Endothelial cell of umbilical vein (primary cell): ENCODE data around the gene CPNE2. TPM values are rescaled to one million over a fixed set of nuclear protein-coding genes. Genes with fewer than 3 reads are reported as not detected.

Source experiments
- BruUV-seq: library from RNA; stranded (reverse); fragments of 400-500 nt; replicated peaks from 2 replicates; lab custom pipeline; 2021; lab: Mats Ljungman, UMichigan
- CTCF ChIA-PET: fragments of 300-600, 350-600 bp; sonication (Branson Sonifier 250); formaldehyde crosslinking; loops from one replicate; lab custom pipeline; 2021; ENCODE audit warnings: antibody characterized with exemption, inconsistent platforms; lab: Charles Lee
- POLR2A ChIA-PET: fragments of 300-600, 350-600 bp; sonication (Branson Sonifier 250); formaldehyde crosslinking; loops from one replicate; lab custom pipeline; 2021; ENCODE audit warnings: antibody characterized with exemption, inconsistent platforms; lab: Charles Lee
- DNase-seq: peaks from one replicate; pipeline ENCODE4 v3.0.0-alpha.2; 2011; ENCODE audit warnings: low read depth, low spot score
- FAIRE-seq: peaks from 2 replicates; lab custom pipeline; 2011; peaks lifted over from hg19 to GRCh38; lab: Jason Lieb, UNC
- H2AFZ ChIP-seq: 2 replicates; pipeline ENCODE4 v1.6.0; 2012; ENCODE audit warnings: low read depth, low read length, control low read depth, inconsistent platforms
- H3K27ac ChIP-seq: 2 replicates; pipeline ENCODE4 v1.5.1; 2011; ENCODE audit warnings: low read depth, mild to moderate bottlenecking, control low read depth, low read length, moderate library complexity; ENCODE audit not compliant: insufficient read depth
- H3K27me3 ChIP-seq, 2 experiments: 2 replicates each; pipeline versions ENCODE4 v1.6.0 to v1.6.1; 2011; ENCODE audit warnings: low read length in 2 of 2, mixed read lengths in 1 of 2; ENCODE audit not compliant: control insufficient read depth in 2 of 2, insufficient read depth in 2 of 2
- H3K36me3 ChIP-seq, 2 experiments: 2 replicates in 1 of 2; 3 replicates in 1 of 2; pipeline ENCODE4 v1.5.1; 2011; ENCODE audit warnings: low read length in 2 of 2, mild to moderate bottlenecking in 1 of 2, moderate library complexity in 1 of 2; ENCODE audit not compliant: control insufficient read depth in 2 of 2, insufficient read depth in 2 of 2; ENCODE audit errors: extremely low read depth in 1 of 2
- H3K4me1 ChIP-seq: 3 replicates; pipeline ENCODE4 v1.5.1; 2011; ENCODE audit warnings: mild to moderate bottlenecking, low read length; ENCODE audit not compliant: control insufficient read depth, insufficient read depth; ENCODE audit errors: extremely low read depth
- H3K4me2 ChIP-seq: 2 replicates; pipeline ENCODE4 v1.6.1; 2011; ENCODE audit warnings: low read length, control low read depth, mixed read lengths; ENCODE audit not compliant: insufficient read depth
- H3K4me3 ChIP-seq, 3 experiments: fragments of 200-600 bp in 1 of 3; sonication (generic), shearing (Covaris generic) in 1 of 3; replicated peaks in 1 of 3; 2 replicates each; pipeline ENCODE4 v1.5.1; 2011 to 2016; ENCODE audit warnings: control low read depth in 3 of 3, low read length in 3 of 3, mild to moderate bottlenecking in 2 of 3, inconsistent platforms in 1 of 3, low read depth in 1 of 3, moderate library complexity in 1 of 3; ENCODE audit not compliant: insufficient read depth in 1 of 3
- H3K79me2 ChIP-seq: 2 replicates; pipeline ENCODE4 v1.6.0; 2012; ENCODE audit warnings: low read length, inconsistent platforms; ENCODE audit not compliant: control insufficient read depth, insufficient read depth
- H3K9ac ChIP-seq: replicated peaks from 2 replicates; pipeline ENCODE3; 2011; ENCODE audit warnings: low read length, control low read depth; ENCODE audit not compliant: insufficient read depth; ENCODE audit errors: extremely low read depth
- H3K9me1 ChIP-seq: replicated peaks from 3 replicates; pipeline ENCODE4 v1.6.0; 2011; ENCODE audit warnings: mild to moderate bottlenecking, low read length; ENCODE audit not compliant: control insufficient read depth, insufficient read depth; ENCODE audit errors: extremely low read depth
- H3K9me3 ChIP-seq: replicated peaks from 2 replicates; pipeline ENCODE4 v1.5.1; 2012; ENCODE audit warnings: low read length, inconsistent platforms; ENCODE audit not compliant: control insufficient read depth, insufficient read depth
- H4K20me1 ChIP-seq: replicated peaks from 2 replicates; pipeline ENCODE3; 2011; ENCODE audit warnings: mild to moderate bottlenecking, low read length; ENCODE audit not compliant: control insufficient read depth, insufficient read depth; ENCODE audit errors: extremely low read depth
- CTCF ChIP-seq, 2 donors: IDR thresholded peaks; 1 replicate in 1 of 2; 2 replicates in 1 of 2; pipeline ENCODE4 v1.5.1; 2011; ENCODE audit warnings: low read length in 2 of 2, mild to moderate bottlenecking in 2 of 2, moderate library complexity in 2 of 2, control low read depth in 1 of 2, inconsistent platforms in 1 of 2, low read depth in 1 of 2; ENCODE audit not compliant: insufficient read depth in 1 of 2; ENCODE audit errors: extremely low read depth in 1 of 2
- EZH2 ChIP-seq: IDR thresholded peaks from 2 replicates; pipeline ENCODE4 v1.6.1; 2012; ENCODE audit warnings: borderline replicate concordance, low read depth, mild to moderate bottlenecking, moderate library complexity, low read length, inconsistent platforms; ENCODE audit not compliant: severe bottlenecking
- FOS ChIP-seq: IDR thresholded peaks from 2 replicates; pipeline ENCODE4 v1.6.1; 2011; ENCODE audit warnings: mild to moderate bottlenecking, low read length, moderate library complexity, borderline replicate concordance; ENCODE audit not compliant: insufficient read depth
- GATA2 ChIP-seq: IDR thresholded peaks from 2 replicates; pipeline ENCODE4 v1.7.0; 2011; ENCODE audit warnings: low read depth, mild to moderate bottlenecking, moderate library complexity, mixed read lengths, low read length; ENCODE audit not compliant: insufficient read length, insufficient read depth
- JUN ChIP-seq: IDR thresholded peaks from 2 replicates; pipeline ENCODE4 v1.6.1; 2011; ENCODE audit warnings: borderline replicate concordance, low read depth; ENCODE audit not compliant: insufficient read length, insufficient read depth
- MYC ChIP-seq: IDR thresholded peaks from one replicate; pipeline ENCODE4 v1.6.1; 2011; ENCODE audit warnings: mild to moderate bottlenecking, low read depth, low read length
- POLR2A ChIP-seq: IDR thresholded peaks from 2 replicates; pipeline ENCODE4 v1.6.1; 2012; ENCODE audit warnings: low read depth, mild to moderate bottlenecking, control low read depth, low read length
- POLR2AphosphoS5 ChIP-seq: IDR thresholded peaks from 2 replicates; pipeline ENCODE4 v1.6.1; 2012; ENCODE audit warnings: low read depth, mild to moderate bottlenecking, control low read depth, low read length, moderate library complexity; ENCODE audit not compliant: insufficient read depth
- dilution Hi-C: fragments of 300-500 bp; cut with MboI; formaldehyde crosslinking; loops from one replicate; pipeline ENCODE4 v1.15.0; 2019; ENCODE audit warnings: low sequenced_read_pairs; ENCODE audit not compliant: extremely low pct_ligation_motif_present
- intact Hi-C: fragments of 100-400 bp; cut with micrococcal nuclease; formaldehyde crosslinking; loops from one replicate; pipeline ENCODE4 v1.10.0; 2022
- polyA plus RNA-seq, 4 experiments: library from polyadenylated mRNA; depleted of rRNA in 3 of 4; stranded (reverse) in 3 of 4; unstranded in 1 of 4; fragments of >200 nt; gene quantifications; 2 replicates each; pipeline versions ENCODE4 v1.2.1 to v1.2.3, GENCODE V29; 2011 to 2012; ENCODE audit warnings: missing spikeins in 1 of 4
- total RNA-seq: library from RNA; stranded (reverse); gene quantifications from 2 replicates; pipeline ENCODE4 v1.2.3, GENCODE V29; 2021
- TF ChIP-seq, protein P1 (sequence below): IDR thresholded peaks from 2 replicates; pipeline ENCODE4 v1.6.1; 2011; ENCODE audit not compliant: insufficient read depth, insufficient read length

Gene CPNE2
- total and polyA plus RNA-seq, 2 donors (not counting 3 experiments of a cell fraction or from before 2014, with no cell fraction given) = 91.9 to 187 TPM

DNA sequence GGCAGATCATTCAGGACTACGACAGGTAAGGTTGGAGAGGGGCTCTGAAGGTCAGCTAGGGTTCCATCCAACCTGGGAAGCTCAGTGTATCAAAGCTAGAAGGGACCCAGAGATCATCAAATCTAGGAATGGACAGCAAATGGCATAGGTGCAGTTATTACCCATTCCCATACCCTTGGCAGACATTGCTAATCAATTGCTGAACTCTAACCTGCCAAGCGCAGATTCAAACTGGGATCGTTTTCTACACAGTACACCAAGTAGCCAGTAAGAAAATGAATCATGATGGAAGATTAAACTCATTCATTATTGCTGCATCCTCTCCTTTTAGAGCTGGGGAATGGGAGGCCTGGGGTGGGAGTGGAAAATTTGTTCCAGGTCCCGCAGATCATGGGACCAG, 33.6 kb downstream of the CPNE2 start:
- POLR2A ChIA-PET = no interaction called here
- no peak overlapping the region for H2AFZ ChIP-seq
- CTCF ChIA-PET = interaction anchor here (2.0 kb wide), 1 partner anchor 33 kb away, joined by 8 read pairs; the partner anchor contains the start of gene CPNE2
- no peak for DNase-seq
- dilution Hi-C loops (no loop called here), intact Hi-C loops (no loop called here)
- no peaks in the 10 kb centered on the region for H3K27me3 ChIP-seq
- H4K20me1 ChIP-seq = no peaks in the 10 kb centered on the region
- H3K9me3 ChIP-seq = no peaks in the 10 kb centered on the region
- H3K9ac ChIP-seq = no peak overlapping the region
- no peaks in the 10 kb centered on the region for H3K79me2 ChIP-seq
- no peak for FAIRE-seq
- no peak overlapping the region for H3K4me2 ChIP-seq
- no peaks in the 10 kb centered on the region for H3K4me1 ChIP-seq
- no peak overlapping the region for H3K4me3 ChIP-seq
- H3K36me3 ChIP-seq = peaks cover 6 to 21% of the 10 kb centered on the region in 2 experiments
- no peaks in the 10 kb centered on the region for H3K9me1 ChIP-seq
- TF ChIP-seq POLR2AphosphoS5 (no peak), FOS (no peak), EZH2 (no peak), CTCF (IDR thresholded peaks at IDR 0.05; ENCODE audit: extremely low read depth in 1 of 2, insufficient read depth in 1 of 2, low read depth in 1 of 2, low read length in 2 of 2) (no peak), POLR2A (no peak), GATA2 (no peak), MYC (no peak), JUN (no peak)
- TF ChIP-seq, protein P1, sequence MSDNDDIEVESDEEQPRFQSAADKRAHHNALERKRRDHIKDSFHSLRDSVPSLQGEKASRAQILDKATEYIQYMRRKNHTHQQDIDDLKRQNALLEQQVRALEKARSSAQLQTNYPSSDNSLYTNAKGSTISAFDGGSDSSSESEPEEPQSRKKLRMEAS = no peak
- no TSS peak for BruUV-seq
- H3K27ac ChIP-seq = no peak overlapping the region
